ENCODE data around the gene CCNI. TPM values are rescaled to one million over a fixed set of nuclear protein-coding genes. Genes with fewer than 3 reads are reported as not detected.
"Not testable (repeated sequence)": the region's sequence is repeated elsewhere in the genome, so short reads cannot be mapped to it uniquely, and the experiment has no call there.

The CCNI gene
- total and polyA plus RNA-seq, 3 donors from 2014 or later: 259 to 288 (median 261) TPM

DNA sequence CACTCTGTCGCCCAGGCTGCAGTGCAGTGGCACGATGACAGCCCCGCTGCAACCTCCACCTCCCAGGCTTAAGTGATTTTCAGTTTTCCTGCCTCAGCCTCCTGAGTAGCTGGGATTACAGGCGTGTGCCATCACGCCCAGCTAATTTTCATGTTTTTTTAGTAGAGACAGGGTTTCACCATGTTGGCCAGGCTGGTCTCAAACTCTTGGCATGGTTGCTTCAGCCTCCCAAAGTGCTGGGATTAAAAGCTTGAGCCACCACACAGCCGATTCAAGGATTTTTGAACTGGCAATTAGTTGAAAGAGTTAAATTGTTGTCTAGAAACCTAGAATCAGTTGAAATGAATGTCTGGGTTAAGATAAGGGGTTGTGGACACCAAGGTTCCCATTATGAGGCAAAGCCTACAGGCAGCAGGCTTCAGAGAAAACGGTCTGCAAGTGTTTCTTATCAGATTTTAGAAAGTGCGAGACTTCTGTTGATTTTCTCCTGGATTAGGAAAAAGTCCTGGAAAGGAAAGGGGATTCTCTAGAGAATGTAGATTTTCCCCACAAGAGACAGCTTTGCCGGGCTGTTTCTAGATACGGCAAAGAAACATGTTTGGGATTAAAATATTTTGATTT lies 8.3 kb upstream of the CCNI start:
- intact Hi-C loops (cut with DNase I; ENCODE audit: low total_unique reads): no loop called here
- H3K4me3 ChIP-seq: no peak overlapping the region
- H3K27ac ChIP-seq: no peak overlapping the region
- TF ChIP-seq POLR2A (IDR thresholded peaks at IDR 0.05): no peak
- TF ChIP-seq, protein P1, sequence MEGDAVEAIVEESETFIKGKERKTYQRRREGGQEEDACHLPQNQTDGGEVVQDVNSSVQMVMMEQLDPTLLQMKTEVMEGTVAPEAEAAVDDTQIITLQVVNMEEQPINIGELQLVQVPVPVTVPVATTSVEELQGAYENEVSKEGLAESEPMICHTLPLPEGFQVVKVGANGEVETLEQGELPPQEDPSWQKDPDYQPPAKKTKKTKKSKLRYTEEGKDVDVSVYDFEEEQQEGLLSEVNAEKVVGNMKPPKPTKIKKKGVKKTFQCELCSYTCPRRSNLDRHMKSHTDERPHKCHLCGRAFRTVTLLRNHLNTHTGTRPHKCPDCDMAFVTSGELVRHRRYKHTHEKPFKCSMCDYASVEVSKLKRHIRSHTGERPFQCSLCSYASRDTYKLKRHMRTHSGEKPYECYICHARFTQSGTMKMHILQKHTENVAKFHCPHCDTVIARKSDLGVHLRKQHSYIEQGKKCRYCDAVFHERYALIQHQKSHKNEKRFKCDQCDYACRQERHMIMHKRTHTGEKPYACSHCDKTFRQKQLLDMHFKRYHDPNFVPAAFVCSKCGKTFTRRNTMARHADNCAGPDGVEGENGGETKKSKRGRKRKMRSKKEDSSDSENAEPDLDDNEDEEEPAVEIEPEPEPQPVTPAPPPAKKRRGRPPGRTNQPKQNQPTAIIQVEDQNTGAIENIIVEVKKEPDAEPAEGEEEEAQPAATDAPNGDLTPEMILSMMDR (IDR thresholded peaks at IDR 0.05): no peak
- no peaks in the 10 kb centered on the region for H3K9me3 ChIP-seq
- WGBS, 2 donors: 85 to 87% methylated on average over 10 of the region's 10 CpGs
- no peaks in the 10 kb centered on the region for H3K27me3 ChIP-seq
- H3K36me3 ChIP-seq (ENCODE audit: low read depth, missing control alignments): no peaks in the 10 kb centered on the region
- no peaks in the 10 kb centered on the region for H3K4me1 ChIP-seq
- no peak for DNase-seq

DNA sequence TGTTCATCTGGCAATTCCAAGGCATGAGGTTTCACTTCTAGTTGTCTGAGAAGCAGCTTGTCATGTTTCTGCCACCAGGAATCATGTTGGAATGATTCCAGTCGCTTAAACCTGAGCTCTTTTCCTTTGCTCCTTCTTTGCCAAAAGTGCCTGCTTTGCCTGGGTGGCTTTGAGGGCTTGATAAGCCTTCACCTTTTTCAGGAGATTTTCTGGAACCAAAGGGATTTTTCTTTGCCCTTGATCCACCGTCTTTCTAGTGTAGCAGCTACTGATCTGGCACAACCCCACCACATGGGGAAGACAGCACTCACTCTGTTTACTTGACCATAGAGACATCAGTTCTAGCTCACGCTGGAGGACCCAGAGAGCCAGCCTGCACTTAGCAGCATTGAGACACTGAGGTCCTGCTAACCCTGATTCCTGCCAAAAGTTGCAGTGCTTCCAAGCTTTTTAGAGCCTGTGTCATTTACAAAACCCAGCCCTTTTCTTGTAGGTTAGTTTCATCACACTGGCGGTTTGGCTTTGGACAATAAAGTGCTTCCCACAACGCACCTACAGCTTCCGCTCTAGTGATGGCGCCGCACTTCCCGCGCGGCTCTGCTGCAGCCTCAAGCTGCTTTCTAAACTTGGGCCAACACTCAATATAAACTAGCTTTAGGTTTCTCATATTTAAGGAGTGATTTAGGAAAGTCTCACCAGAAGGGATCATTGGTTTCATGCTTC lies 7.3 kb upstream of the CCNI start:
- Histone ChIP-seq H3K4me1 (no peaks in the 10 kb centered on the region), H3K27ac (no peak overlapping the region), H3K36me3 (ENCODE audit: low read depth, missing control alignments) (no peaks in the 10 kb centered on the region), H3K4me3 (no peak overlapping the region), H3K9me3 (no peaks in the 10 kb centered on the region), H3K27me3 (no peaks in the 10 kb centered on the region)
- no peak for DNase-seq
- TF ChIP-seq, protein P1 (IDR thresholded peaks at IDR 0.05): no peak
- intact Hi-C loops (cut with DNase I; ENCODE audit: low total_unique reads): no loop called here
- 82 to 87% methylated on average over 11 of the region's 11 CpGs for WGBS, 2 donors

DNA sequence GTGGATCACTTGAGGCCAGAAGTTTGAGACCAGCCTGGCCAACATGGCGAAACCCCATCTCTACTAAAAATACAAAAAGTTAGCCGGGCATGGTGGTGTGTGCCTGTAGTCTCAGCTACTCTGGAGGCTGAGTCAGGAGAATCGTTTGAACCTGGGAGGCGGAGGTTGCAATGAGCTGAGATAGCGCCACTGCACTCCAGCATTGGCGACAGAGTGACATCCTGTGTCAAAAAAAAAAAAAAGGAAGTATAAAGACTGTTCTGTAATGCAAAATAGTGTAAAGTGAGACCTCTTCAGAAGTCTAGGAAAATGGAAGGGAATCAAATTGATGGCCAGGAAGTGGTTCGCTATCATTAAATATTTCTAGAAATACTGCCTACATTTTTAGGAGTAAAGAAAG lies 5.0 kb upstream of the CCNI start:
- H3K4me3 ChIP-seq; H3K4me1 ChIP-seq; H3K36me3 ChIP-seq (ENCODE audit: low read depth, missing control alignments); DNase-seq; H3K9me3 ChIP-seq; H3K27ac ChIP-seq; intact Hi-C loops (cut with DNase I; ENCODE audit: low total_unique reads); H3K27me3 ChIP-seq: not testable (repeated sequence)
- WGBS, 2 donors: 77 to 87% methylated on average over 7 of the region's 7 CpGs

DNA sequence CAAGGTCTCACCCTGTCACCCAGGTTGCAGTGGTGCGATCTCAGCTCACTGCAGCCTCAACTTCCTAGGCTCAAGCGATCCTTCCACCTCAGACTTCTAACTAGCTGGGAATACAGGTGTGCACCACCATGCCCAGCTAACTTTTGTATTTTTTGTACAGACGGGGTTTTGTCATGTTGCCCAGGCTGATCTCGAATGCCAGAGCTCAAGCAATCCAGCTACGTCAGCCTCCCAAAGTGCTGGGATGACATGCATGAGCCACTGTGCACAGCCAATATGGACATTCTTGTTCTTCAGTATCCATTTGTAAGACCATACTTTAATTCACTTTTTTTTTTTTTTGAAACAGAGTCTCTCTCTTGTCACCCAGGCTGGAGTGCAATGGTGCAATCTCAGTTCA lies 3.5 kb upstream of the CCNI start:
- H3K9me3 ChIP-seq: no peaks in the 10 kb centered on the region
- no peaks in the 10 kb centered on the region for H3K36me3 ChIP-seq (ENCODE audit: low read depth, missing control alignments)
- H3K4me1 ChIP-seq: no peaks in the 10 kb centered on the region
- WGBS, 2 donors: 93 to 95% methylated on average over 5 of the region's 5 CpGs
- no peak overlapping the region for H3K4me3 ChIP-seq
- TF ChIP-seq, protein P1 (IDR thresholded peaks at IDR 0.05): no peak
- no peak for TF ChIP-seq POLR2A (IDR thresholded peaks at IDR 0.05)
- intact Hi-C loops (cut with DNase I; ENCODE audit: low total_unique reads): no loop called here
- no peak overlapping the region for H3K27ac ChIP-seq
- no peak for DNase-seq
- H3K27me3 ChIP-seq: no peaks in the 10 kb centered on the region

DNA sequence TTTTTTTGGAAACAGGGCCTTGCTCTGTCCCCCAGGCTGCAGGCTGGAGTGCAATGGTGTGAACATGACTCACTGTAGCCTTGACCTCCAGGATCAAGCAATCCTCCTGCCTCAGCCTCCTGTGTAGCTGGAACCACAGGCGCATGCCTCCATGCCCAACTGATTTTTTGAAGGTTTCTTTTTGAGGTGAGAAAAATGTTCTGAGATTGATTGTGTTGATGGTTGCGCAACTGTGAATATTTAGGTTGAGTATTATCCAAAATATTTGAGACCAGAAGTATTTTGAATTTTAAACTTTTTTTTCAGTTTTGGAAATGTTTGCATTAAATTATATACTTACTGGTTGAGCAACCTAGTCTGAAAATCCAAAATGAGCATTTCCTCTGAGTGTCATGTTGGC lies 2.6 kb upstream of the CCNI start:
- Histone ChIP-seq H3K4me1 (peaks cover 4% of the 10 kb centered on the region), H3K27ac (no peak overlapping the region), H3K36me3 (ENCODE audit: low read depth, missing control alignments) (no peaks in the 10 kb centered on the region), H3K27me3 (no peaks in the 10 kb centered on the region), H3K9me3 (no peaks in the 10 kb centered on the region), H3K4me3 (no peak overlapping the region)
- no peak for DNase-seq
- WGBS, 2 donors: 95 to 100% methylated on average over 2 of the region's 2 CpGs
- intact Hi-C loops (cut with DNase I; ENCODE audit: low total_unique reads): no loop called here
- TF ChIP-seq, protein P1 (IDR thresholded peaks at IDR 0.05): no peak
- no peak for TF ChIP-seq POLR2A (IDR thresholded peaks at IDR 0.05)

All from testis (tissue), 3 donors.